ENCODE data around the gene RAB5A. TPM values are rescaled to one million over a fixed set of nuclear protein-coding genes. Genes with fewer than 3 reads are reported as not detected.

Gene RAB5A
- total and polyA plus RNA-seq, 2 donors from 2014 or later, result 27.6 to 76.9 TPM

GRCh38 chr3:19937459-19938294 lies 9.2 kb upstream of the RAB5A start:
- Histone ChIP-seq H3K27ac (ENCODE audit: low read depth in 2 of 2, low read length in 2 of 2) (no peak overlapping the region), H3K27me3 (ENCODE audit: control insufficient read depth, insufficient read depth, low read length) (no peaks in the 10 kb centered on the region), H3K9ac (ENCODE audit: low read length in 3 of 3) (no peak overlapping the region), H3K36me3 (ENCODE audit: control insufficient read depth in 2 of 3, insufficient read depth in 3 of 3, low read length in 3 of 3) (no peaks in the 10 kb centered on the region), H3K9me3 (ENCODE audit: control insufficient read depth in 2 of 3, insufficient read depth in 1 of 3, low read length in 3 of 3) (no peaks in the 10 kb centered on the region), H3K4me3 (ENCODE audit: low read length in 3 of 3) (no peak overlapping the region), H3K4me1 (ENCODE audit: control insufficient read depth in 2 of 3, insufficient read depth in 2 of 3, low read depth in 1 of 3, low read length in 3 of 3) (no peaks in the 10 kb centered on the region)
- FAIRE-seq (no peak), DNase-seq (no peak)
- TF ChIP-seq, protein P1, sequence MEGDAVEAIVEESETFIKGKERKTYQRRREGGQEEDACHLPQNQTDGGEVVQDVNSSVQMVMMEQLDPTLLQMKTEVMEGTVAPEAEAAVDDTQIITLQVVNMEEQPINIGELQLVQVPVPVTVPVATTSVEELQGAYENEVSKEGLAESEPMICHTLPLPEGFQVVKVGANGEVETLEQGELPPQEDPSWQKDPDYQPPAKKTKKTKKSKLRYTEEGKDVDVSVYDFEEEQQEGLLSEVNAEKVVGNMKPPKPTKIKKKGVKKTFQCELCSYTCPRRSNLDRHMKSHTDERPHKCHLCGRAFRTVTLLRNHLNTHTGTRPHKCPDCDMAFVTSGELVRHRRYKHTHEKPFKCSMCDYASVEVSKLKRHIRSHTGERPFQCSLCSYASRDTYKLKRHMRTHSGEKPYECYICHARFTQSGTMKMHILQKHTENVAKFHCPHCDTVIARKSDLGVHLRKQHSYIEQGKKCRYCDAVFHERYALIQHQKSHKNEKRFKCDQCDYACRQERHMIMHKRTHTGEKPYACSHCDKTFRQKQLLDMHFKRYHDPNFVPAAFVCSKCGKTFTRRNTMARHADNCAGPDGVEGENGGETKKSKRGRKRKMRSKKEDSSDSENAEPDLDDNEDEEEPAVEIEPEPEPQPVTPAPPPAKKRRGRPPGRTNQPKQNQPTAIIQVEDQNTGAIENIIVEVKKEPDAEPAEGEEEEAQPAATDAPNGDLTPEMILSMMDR (IDR thresholded peaks at IDR 0.05; ENCODE audit: borderline replicate concordance, extremely low read depth, insufficient read depth), result no peak
- intact Hi-C loops (cut with DNase I), result no loop called here

- H3K27me3 ChIP-seq (ENCODE audit: control insufficient read depth, insufficient read depth, low read length), result no peaks in the 10 kb centered on the region
- no peaks in the 10 kb centered on the region for H3K36me3 ChIP-seq (ENCODE audit: control insufficient read depth in 2 of 3, insufficient read depth in 3 of 3, low read length in 3 of 3)
- no peak overlapping the region for H3K27ac ChIP-seq (ENCODE audit: low read depth in 2 of 2, low read length in 2 of 2)
- no peaks in the 10 kb centered on the region for H3K4me1 ChIP-seq (ENCODE audit: control insufficient read depth in 2 of 3, insufficient read depth in 2 of 3, low read depth in 1 of 3, low read length in 3 of 3)
- no peak overlapping the region for H3K4me3 ChIP-seq (ENCODE audit: low read length in 3 of 3)
- TF ChIP-seq, protein P1 (IDR thresholded peaks at IDR 0.05; ENCODE audit: borderline replicate concordance, extremely low read depth, insufficient read depth), result no peak
- H3K9me3 ChIP-seq (ENCODE audit: control insufficient read depth in 2 of 3, insufficient read depth in 1 of 3, low read length in 3 of 3), result no peaks in the 10 kb centered on the region
- no peak overlapping the region for H3K9ac ChIP-seq (ENCODE audit: low read length in 3 of 3)
- DNase-seq (no peak), FAIRE-seq (no peak)
- intact Hi-C loops (cut with DNase I), result no loop called here
Observed at GRCh38 chr3:19938295-19938627, 8.6 kb upstream of the RAB5A start.

- H3K27me3 ChIP-seq (ENCODE audit: control insufficient read depth, insufficient read depth, low read length), result no peaks in the 10 kb centered on the region
- DNase-seq, result no peak
- H3K27ac ChIP-seq (ENCODE audit: low read depth in 2 of 2, low read length in 2 of 2), result no peak overlapping the region
- intact Hi-C loops (cut with DNase I), result no loop called here
- no peaks in the 10 kb centered on the region for H3K4me1 ChIP-seq (ENCODE audit: control insufficient read depth in 2 of 3, insufficient read depth in 2 of 3, low read depth in 1 of 3, low read length in 3 of 3)
- no peaks in the 10 kb centered on the region for H3K36me3 ChIP-seq (ENCODE audit: control insufficient read depth in 2 of 3, insufficient read depth in 3 of 3, low read length in 3 of 3)
- H3K9ac ChIP-seq (ENCODE audit: low read length in 3 of 3), result no peak overlapping the region
- no peaks in the 10 kb centered on the region for H3K9me3 ChIP-seq (ENCODE audit: control insufficient read depth in 2 of 3, insufficient read depth in 1 of 3, low read length in 3 of 3)
- H3K4me3 ChIP-seq (ENCODE audit: low read length in 3 of 3), result no peak overlapping the region
- TF ChIP-seq, protein P1 (IDR thresholded peaks at IDR 0.05; ENCODE audit: borderline replicate concordance, extremely low read depth, insufficient read depth), result no peak
- no peak for FAIRE-seq
Observed at GRCh38 chr3:19940643-19941042, 6.3 kb upstream of the RAB5A start.
